Measurements from ENCODE around the gene SBNO2.
"Not testable (repeated sequence)": the region's sequence is repeated elsewhere in the genome, so short reads cannot be mapped to it uniquely, and the experiment has no call there.

SBNO2 gene

GRCh38 chr19:1132552-1133383 lies 41.3 kb downstream of the SBNO2 start:
- peak overlapping the region; percentile 52 for H2AFZ ChIP-seq (ENCODE audit: low read depth)
- H3K27ac ChIP-seq: peak overlapping the region; percentile 40
- no peaks in the 10 kb centered on the region for H4K20me1 ChIP-seq (ENCODE audit: insufficient read depth)
- H3K9ac ChIP-seq: peak overlapping the region; percentile 68; the same call in 1 of the 2 replicates
- H3K27me3 ChIP-seq (ENCODE audit: insufficient read depth, low read depth): no peaks in the 10 kb centered on the region
- H3K79me2 ChIP-seq (ENCODE audit: insufficient read depth, low read depth): no peaks in the 10 kb centered on the region
- H3K4me1 ChIP-seq (ENCODE audit: low read depth, poor library complexity, severe bottlenecking): peaks cover 6% of the 10 kb centered on the region
- no peaks in the 10 kb centered on the region for H3K36me3 ChIP-seq (ENCODE audit: insufficient read depth)
- no peak for TF ChIP-seq CTCF (conservative IDR thresholded peaks at IDR 0.05; ENCODE audit: low read depth, low read length)
- no peak overlapping the region for H3K4me3 ChIP-seq (IDR thresholded peaks at IDR 0.05; ENCODE audit: insufficient read depth, low read depth, low read length)
- peak overlapping the region; percentile 92 for H3K4me2 ChIP-seq

- H4K20me1 ChIP-seq (ENCODE audit: insufficient read depth): no peaks in the 10 kb centered on the region
- TF ChIP-seq CTCF (conservative IDR thresholded peaks at IDR 0.05; ENCODE audit: low read depth, low read length): no peak
- peak overlapping the region; percentile 52 for H2AFZ ChIP-seq (ENCODE audit: low read depth)
- peaks cover 6% of the 10 kb centered on the region for H3K4me1 ChIP-seq (ENCODE audit: low read depth, poor library complexity, severe bottlenecking)
- H3K9ac ChIP-seq: peak overlapping the region; percentile 68
- no peak overlapping the region for H3K4me3 ChIP-seq (IDR thresholded peaks at IDR 0.05; ENCODE audit: insufficient read depth, low read depth, low read length)
- peak overlapping the region; percentile 92 for H3K4me2 ChIP-seq
- no peaks in the 10 kb centered on the region for H3K36me3 ChIP-seq (ENCODE audit: insufficient read depth)
- no peaks in the 10 kb centered on the region for H3K27me3 ChIP-seq (ENCODE audit: insufficient read depth, low read depth)
- no peaks in the 10 kb centered on the region for H3K79me2 ChIP-seq (ENCODE audit: insufficient read depth, low read depth)
- peak overlapping the region; percentile 40 for H3K27ac ChIP-seq
Measured at GRCh38 chr19:1131718-1132551, 42.1 kb downstream of the SBNO2 start.

- Histone ChIP-seq H3K4me2 (peak overlapping the region; percentile 92), H3K36me3 (ENCODE audit: insufficient read depth) (no peaks in the 10 kb centered on the region), H3K4me3 (IDR thresholded peaks at IDR 0.05; ENCODE audit: insufficient read depth, low read depth, low read length) (no peak overlapping the region), H3K79me2 (ENCODE audit: insufficient read depth, low read depth) (no peaks in the 10 kb centered on the region), H3K27me3 (ENCODE audit: insufficient read depth, low read depth) (no peaks in the 10 kb centered on the region), H3K9ac (peak overlapping the region; percentile 68; the same call in 1 of the 2 replicates), H2AFZ (ENCODE audit: low read depth) (no peak overlapping the region), H3K27ac (no peak overlapping the region), H3K4me1 (ENCODE audit: low read depth, poor library complexity, severe bottlenecking) (peaks cover 6% of the 10 kb centered on the region), H4K20me1 (ENCODE audit: insufficient read depth) (no peaks in the 10 kb centered on the region)
- no peak for TF ChIP-seq CTCF (conservative IDR thresholded peaks at IDR 0.05; ENCODE audit: low read depth, low read length)
Measured at GRCh38 chr19:1130771-1131717, 43.0 kb downstream of the SBNO2 start.

- no peaks in the 10 kb centered on the region for H3K36me3 ChIP-seq (ENCODE audit: insufficient read depth)
- no peak overlapping the region for H2AFZ ChIP-seq (ENCODE audit: low read depth)
- no peak overlapping the region for H3K4me3 ChIP-seq (IDR thresholded peaks at IDR 0.05; ENCODE audit: insufficient read depth, low read depth, low read length)
- no peaks in the 10 kb centered on the region for H3K79me2 ChIP-seq (ENCODE audit: insufficient read depth, low read depth)
- no peaks in the 10 kb centered on the region for H3K27me3 ChIP-seq (ENCODE audit: insufficient read depth, low read depth)
- no peak overlapping the region for H3K9ac ChIP-seq
- H4K20me1 ChIP-seq (ENCODE audit: insufficient read depth): no peaks in the 10 kb centered on the region
- no peak for TF ChIP-seq CTCF (conservative IDR thresholded peaks at IDR 0.05; ENCODE audit: low read depth, low read length)
- peaks cover 6% of the 10 kb centered on the region for H3K4me1 ChIP-seq (ENCODE audit: low read depth, poor library complexity, severe bottlenecking)
- H3K4me2 ChIP-seq: no peak overlapping the region
- no peak overlapping the region for H3K27ac ChIP-seq
Measured at GRCh38 chr19:1129535-1129934, 44.5 kb downstream of the SBNO2 start.

GRCh38 chr19:1129084-1129483 lies 45.0 kb downstream of the SBNO2 start:
- not testable (repeated sequence) for H3K79me2 ChIP-seq (ENCODE audit: insufficient read depth, low read depth); H3K27ac ChIP-seq; H3K9ac ChIP-seq; H3K27me3 ChIP-seq (ENCODE audit: insufficient read depth, low read depth); H3K4me1 ChIP-seq (ENCODE audit: low read depth, poor library complexity, severe bottlenecking); H3K4me3 ChIP-seq (IDR thresholded peaks at IDR 0.05; ENCODE audit: insufficient read depth, low read depth, low read length); H3K4me2 ChIP-seq; H4K20me1 ChIP-seq (ENCODE audit: insufficient read depth); H3K36me3 ChIP-seq (ENCODE audit: insufficient read depth); H2AFZ ChIP-seq (ENCODE audit: low read depth)

Data from KMS-11 (cell line).